Measurements from ENCODE around the gene ADI1.
A peak's percentile ranks its signal among the peaks of the same experiment; 100 is the strongest.

Gene ADI1, protein sequence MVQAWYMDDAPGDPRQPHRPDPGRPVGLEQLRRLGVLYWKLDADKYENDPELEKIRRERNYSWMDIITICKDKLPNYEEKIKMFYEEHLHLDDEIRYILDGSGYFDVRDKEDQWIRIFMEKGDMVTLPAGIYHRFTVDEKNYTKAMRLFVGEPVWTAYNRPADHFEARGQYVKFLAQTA

DNA sequence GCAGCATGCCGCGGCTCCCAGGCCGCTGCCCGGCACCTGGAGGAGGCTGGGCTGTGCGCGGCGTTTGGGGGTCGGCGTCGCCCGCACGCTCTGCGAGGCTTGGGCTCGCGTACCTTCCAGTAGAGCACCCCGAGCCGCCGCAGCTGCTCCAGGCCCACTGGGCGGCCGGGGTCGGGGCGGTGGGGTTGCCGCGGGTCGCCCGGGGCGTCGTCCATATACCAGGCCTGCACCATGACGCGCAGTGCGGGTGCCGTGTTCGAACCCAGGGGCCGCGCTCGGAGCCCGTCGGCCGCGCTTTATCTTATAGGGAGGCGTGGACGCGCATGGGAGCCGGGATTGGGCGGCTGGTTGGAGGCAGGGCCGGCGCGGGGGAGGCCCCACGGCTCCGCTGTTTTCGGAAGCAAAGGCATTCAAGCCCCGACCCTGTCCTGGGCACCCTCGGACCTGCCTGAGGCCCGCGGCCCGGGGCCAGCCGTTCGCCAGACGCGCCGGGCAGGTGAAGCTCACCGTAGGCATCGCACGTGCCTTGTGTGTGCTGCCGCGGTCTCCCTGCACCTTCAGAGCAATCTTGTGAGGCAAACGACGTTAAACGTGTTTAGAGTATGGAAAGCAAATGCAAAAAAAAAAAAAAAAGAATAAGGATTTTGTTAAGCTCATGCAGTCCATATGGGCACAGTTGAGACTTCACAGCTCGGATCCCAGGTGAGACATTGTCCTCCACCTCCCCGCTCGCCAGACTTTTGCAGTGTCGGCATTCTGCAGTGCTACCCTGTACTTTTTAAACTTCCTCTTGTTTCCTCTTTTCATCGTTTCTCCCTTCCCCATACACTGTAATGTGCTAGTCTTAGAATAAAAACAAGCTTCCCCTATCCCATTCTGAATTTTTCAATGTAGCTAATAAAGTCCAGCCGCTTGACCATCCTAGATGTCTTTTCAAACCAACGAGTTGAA lies at the start of gene ADI1:
Gene ADI1, minus strand, starts transcription at position 277 of the 951 bp plus-strand sequence. Its CDS starts 44 bp downstream, at position 233.
- DNase-seq = peak in 57 of 58 donors; percentile 28 to 89 (median 73)

DNA sequence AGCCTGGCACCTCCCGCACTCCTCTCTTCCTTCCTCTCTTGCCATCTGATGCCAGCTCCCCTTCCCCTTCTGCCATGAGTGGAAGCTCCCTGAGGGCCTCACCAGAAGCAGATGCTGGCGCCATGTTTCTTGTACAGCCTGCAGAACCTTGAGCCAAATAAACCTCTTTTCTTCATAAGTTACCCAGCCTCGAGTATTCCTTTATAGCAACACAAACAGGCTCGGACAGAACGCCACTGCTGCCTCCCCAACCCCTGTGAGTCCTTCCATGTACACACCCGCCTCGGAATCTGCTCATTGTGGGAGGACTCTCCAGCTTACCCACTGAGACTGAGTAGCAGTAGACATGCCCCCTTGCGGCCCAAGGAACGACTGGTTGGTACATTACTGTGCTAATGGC lies 47.5 kb upstream of the ADI1 start:
- no peak for DNase-seq

DNA sequence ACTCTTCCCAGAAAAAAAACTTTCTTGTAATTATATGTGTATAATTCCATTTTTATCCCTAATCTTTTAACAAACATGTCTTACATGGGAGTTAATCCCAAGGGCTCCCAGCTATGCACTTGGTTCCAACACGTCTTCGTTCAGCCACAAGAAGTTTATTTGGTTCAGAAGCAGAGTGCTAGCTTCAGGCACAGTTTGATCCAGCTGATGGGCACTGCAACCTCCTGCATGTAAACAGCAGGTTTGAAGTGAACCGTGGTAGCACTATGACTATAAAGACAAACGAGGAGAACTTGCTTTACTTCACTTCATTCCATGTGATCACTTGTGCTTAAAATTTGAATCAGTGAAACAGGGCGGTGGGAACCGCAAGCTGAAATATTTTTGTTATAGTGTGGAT lies 45.8 kb upstream of the ADI1 start:
- DNase-seq = no peak

DNA sequence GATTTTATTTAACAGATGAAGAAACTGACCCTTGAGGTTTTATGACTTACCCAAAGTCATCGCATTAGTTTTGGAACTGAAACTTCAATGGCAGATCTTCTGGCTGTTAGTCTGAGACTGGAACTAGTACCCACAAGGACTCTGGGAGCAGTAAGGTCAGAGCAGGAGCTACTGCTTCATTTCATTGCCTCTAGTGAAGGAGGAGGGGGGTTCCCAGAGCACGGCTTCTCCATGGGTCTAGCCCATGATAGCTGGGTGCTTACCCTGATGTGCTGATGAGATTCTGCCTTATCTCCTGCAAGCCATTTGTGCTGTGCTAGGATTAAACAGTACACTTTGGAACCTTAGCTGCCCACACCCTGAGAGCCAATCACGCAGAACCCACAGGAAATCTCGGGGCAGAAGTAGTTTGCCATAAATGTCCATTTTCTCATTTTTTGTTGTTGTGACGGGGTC lies 44.2 kb upstream of the ADI1 start:
- no peak for DNase-seq

DNA sequence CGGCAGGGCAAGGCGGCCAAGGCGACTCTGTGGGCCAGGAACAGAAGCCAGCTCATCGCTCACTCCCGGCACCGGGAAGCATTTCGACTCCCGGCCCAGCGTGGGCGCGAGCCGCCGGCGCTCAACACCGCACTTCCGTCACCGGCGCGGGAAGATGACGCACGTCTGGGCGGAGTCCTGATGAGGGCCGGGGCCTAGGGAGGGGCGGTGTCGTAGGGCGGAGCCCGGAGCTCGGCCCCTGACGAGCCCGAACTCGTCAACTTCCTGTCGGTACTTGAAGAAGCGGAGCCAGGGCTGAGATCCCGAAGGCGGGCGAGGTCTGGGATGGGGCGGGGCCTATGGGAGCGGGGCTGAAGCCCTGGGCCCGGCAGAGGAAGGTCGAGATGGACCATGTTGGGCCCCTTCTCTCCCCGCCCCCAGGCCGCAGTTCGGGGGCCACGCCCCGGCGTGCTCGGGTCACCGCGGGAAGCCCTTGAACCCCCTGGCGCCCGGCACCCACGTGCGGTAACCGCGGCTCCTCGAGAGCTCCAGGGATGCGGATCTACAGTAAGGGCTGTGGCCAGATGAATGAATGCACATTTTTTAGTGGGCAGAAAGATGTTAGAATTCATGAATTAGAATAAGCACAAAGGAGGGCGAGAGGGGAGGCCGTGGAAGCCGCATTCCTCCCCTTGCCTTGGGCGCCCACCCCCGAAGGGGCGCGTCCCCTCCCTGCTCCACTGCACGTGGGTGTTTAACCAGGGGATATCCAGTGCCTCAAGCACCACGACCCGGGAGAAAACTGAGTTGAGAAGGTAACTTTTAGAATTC lies 39.1 kb upstream of the ADI1 start, which contains the start of gene RNASEH1:
Gene RNASEH1, minus strand, starts transcription at position 129 of the 810 bp plus-strand sequence. Its CDS starts 73 bp downstream, at position 56.
- DNase-seq = peak; percentile 69 to 98 (median 94)

DNA sequence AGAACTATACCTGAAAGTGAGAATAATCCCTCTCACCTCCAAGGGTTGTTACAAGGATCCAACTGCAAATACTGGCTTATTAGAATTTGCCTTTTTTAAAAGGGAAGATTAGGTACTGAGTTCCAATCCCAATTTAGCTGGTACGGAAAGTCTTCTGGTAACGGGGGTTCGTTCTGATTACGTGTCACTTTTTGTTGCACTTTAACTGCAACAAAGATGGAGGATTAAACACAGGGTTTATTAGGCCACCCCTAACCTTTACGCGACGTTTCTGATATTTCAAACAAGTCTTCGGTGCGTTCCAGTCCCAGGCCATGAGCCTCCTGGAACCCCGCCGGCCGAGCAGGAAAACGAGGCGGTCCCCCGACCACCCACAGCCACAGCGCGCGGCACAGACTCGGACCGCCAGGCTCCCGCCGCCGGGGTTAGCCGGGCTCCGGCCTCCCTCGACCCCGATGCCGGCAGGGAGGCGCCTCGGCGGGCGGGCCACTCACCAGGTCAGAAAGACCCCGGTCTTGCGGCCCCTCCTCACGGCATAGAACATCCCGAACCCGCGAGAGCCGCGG lies 38.4 kb upstream of the ADI1 start:
- peak in 1 of 58 donors; percentile 49 for DNase-seq

DNA sequence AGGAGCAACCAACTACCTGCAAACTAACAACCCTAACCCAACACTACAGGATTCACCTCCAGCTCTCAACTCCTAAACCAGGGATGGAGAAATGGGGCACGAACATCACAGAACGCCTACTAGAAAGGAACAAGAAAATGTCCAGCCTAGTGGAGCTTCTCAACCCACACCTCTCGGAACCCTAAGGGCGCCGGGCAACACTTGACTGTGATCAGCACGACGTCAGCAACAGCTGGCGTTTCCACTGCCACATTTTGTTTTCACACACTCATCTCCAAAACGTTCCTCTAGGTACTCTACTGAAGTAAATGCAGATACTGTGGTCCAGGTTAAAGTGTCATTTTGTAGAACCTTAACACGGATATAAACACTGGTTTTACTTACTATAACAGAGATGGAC lies 34.6 kb upstream of the ADI1 start:
- DNase-seq = no peak

DNA sequence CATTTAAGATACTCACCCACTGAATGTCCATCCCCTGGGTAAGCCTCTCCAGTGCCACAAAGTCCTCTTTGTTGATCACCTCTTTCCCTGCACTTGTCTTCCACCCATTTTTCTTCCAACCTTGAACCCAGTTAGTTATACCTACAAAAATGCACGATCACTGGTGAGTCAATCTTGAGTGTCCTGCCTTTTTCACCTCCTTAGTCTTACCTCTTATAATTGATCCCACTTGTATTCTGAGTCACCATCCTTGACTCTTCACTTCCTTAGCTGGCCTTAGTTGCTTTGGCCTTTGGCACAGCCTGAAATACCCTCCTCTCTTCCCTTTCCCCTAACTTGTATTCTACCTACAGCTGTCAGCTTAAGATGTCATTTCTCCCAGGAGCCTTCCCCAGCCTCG lies 28.6 kb upstream of the ADI1 start:
- no peak for DNase-seq

DNA sequence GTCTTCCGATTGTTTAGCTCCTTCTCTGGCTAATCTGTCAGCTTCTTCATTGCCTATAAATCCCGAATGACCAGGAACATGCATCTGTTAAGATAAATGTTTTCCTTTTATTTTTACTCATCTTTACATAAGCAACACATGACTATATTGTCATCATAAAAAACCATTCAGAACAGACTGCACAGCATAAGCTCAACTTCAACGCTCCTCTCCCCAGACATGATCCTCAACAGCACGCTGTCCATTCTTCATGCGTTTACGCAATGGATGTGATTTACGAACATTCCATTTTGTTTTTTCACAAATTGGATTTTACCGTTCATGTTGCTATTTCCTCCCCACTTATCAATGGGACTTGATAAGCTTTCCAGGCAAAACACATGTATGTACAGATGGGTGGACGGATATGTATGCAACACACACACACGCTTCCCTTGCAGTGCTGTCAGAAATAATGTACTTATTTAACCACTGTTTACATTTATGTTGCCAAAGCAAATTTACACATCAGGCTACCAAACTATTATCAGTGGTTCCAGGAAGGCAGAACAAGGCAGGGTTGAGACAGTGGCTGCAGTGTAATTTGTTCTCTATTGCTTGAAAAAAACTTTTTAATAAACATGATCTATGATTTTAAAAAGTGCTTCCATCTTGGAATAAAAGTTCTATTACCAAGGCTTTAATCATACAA lies 26.6 kb upstream of the ADI1 start:
- DNase-seq = no peak

DNA sequence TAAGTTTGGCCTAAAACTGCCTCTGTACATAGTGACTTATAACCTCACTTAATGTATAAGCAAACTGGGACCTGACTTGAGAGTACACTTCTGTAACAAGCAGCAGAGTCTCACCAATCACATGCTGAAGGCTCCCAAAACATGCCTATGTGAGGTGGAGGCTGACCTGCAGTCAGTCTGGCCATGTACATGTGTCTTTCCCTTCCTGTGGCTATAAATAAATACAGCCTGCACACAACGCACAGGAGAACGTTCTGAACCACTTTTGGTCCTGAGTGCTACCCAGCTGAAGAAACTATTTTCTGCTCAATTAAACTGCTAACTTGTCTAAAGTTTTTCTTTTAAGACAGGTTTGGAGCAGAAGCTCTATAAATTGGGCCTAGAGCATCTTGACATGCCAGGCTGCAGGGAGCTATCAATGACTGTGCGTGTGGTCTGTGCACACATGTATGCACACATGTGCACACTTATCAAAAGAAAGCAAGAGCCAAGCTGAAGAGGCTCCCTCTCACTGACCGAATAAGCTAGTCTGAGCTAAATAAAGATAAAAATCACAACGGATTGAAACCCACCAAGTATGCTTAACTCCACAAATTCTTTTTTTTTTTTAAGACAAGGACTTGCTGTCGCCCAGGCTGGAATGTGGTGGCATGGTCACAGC lies 23.8 kb upstream of the ADI1 start:
- no peak for DNase-seq

DNA sequence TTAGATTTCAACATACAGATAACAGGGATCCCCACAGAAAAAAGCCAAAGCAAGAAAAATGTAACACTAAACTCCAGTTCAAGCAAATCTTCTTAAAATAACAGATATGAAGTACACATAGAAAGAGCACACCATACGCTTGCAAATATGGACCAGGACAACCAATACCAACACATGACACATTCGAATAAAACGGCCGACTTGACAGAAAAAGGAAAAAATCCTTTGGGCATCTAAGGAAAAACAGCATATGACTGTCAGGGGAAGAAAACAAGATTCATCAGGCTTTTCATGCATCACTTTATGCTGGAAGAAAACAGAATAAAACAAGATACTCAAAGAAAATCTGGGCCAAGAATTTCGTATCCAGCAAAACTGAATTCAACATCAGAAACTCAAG lies 22.8 kb upstream of the ADI1 start:
- DNase-seq = no peak

DNA sequence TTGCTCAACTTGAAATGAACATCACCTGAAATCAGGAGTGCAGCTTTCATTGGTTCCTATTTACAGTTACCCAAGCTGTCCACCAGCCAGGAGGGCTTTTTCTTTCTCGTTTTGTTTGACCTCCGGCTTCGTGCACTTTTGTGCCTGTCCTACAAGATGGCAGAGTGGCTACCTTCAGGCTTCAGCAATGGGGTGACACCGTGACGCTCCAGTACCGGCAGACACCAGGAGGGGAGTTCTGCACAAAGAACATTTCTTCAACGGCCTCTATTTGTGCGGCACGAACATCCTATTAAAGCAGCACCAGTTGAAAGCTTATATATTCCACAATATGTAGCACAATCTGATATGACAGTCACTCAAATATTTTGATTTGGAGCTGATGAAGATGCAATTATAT lies 20.5 kb upstream of the ADI1 start:
- no peak for DNase-seq

DNA sequence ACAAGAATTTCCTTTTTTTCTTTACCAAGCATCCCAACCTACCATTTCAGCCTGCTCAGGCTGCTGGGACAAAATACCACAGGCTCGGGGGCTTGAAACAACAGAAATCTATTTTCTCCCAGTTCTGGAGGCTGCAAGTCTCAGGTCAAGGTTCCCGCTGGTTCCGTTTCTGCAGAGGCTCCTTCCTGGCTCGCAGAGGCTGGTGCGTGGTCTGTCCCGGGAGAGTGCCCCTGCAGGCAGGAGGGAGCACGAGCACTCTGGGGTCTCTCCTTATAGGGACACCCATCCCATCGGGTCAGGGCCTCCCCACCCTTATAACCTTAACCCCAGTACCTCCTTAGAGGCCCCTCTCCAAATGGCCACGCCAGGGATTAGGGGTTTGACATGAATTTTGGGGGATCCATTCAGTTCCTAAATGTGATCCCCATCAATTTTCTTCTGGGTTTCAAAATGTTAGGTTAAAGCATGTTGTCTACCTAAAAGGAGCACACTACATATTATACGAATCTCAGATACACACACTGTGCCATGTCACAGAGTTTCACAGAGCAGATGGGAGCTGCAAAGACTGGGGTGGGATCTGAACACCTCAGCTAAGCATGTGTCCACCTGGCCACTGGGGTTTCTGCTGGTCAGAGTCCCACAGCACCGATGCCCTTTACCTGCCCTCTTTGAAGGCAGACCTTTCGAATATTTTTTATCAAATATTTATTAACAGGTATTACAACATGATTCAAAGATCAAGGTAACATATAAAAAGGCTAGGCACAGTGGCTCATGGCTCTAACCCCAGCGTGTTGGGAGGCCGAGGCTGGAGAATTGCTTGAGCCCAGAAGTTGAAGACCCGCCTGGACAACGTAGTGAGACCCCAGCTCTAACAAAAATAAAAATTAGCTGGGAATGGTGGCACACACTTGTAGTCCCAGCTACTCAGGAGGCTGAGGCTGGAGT lies 17.6 kb upstream of the ADI1 start:
- no peak for DNase-seq

DNA sequence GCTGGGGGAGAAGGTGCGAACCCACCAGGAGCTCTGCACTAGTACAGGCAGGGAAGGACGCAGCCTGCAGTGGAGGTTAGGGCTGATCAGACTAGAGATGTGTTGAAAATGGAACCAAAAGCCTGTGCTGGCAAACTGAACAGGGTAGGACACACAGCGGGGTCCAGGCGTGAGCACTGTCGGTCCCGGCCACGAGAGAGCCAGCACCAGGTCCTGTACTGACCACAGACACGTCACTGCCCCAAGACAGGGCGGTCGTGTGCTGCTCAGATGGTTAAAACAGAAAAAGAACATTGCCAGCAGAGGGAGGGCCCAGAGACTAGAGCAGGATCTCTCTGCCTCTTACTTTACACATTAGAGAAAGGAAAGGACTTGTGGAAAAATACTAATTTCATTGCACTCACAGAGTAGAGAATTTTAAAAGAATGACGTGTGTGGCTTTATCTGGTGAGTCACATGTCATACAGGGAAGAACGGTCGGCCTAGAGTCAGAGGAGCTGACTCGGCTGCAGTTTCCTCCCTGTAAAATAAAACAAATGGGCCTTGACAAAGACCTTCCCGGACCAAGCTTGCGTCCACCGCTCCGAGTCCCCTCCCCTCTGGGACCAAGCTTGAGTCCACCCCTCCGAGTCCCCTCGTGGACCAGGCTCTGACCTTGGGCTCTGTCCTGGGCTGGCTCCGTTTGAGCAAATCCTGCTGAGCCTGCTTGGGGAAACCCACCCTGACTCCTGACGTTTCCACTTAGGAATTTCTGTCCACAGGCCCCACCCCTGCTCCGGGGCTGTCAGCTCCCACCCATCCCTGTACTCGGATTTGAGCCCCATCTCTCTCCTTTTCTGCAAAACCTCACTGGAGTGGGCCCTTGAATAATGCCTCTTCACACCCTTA lies 16.7 kb upstream of the ADI1 start:
- peak in 7 of 58 donors; percentile 4 to 42 (median 22) for DNase-seq

DNA sequence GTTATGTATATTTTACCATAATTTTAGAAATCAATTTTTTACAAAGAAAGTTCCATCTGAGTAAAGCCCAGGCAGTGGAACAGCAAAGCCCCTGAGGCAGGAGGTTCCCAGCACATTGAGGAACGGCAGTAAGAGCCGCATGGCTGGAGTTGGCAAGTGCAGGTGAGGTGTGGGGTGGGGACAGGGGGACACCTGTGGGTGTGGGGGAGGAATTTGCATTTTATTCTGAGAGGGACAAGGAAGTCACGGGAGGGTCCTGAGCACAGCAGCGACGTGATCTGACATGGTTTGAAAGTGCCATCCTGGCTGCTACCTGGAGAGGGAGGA lies 16.1 kb upstream of the ADI1 start:
- DNase-seq = no peak

DNA sequence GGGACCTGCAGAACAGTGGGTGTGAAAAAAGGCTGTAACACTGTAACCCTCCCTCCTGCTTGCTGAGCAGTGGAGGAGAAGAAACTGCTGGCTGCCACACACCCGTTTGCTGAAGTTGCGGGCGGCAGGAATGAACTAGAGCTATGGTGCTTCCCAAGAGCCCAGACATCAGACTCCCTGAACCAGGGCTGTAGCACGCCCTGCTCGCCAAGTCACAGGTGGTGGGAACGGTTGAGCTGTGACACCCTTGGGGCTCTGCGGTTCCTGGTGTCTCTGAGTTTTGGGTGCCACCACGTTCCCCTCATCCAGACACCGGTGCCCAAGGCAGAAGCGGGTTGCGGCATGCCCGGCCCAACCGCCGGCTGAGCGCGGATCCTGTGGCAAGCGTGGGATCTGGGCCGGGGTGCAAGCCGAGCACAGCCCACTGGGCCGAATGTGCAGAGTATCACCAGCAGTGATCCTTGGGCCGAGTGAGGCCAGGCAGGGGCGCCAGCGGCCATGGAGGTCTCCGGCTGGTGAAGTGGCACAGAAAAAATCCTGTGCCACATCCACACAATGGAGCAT lies 15.0 kb upstream of the ADI1 start:
- no peak for DNase-seq

DNA sequence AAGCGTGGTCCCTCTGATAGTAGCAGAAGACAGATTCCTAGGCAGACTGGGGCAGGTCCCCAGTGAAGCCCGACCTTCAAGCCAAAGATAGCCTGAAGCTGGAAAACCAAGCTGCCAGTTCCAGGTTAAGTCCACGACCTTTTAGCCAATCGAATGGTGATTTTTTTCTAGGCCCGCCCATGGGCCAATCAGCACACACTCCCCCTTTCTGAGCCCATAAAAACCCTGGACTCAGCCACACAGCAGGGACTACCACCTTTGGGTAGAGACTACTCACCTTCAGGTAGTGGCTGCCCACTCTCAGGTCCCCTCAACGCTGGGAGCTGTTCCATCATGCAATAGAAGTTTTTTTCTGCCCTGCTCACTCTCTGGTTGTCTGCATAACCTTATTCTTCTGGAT lies 14.5 kb upstream of the ADI1 start:
- no peak for DNase-seq

DNA sequence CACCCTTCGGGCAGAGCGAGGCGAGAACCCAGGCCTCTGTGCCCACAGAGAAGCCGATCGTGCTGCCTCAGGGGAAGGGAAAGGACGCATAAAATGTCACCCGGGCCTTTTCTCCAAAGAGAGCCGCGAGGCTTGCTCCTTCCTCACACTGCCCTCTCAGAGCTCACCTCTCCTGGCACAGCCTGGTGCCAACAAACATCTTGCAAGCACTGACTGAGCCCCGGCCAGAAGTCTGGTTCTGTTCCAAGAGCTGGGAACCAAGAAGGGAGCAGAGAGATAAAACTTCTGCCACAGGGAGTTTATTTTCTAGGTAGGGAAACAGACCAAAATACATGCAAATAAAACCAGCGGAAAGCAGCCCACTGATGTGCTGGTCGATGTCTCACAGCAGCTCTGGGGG lies 13.6 kb upstream of the ADI1 start:
- DNase-seq = no peak
